SK-N-SH treated with all-trans-retinoic acid at 6 μM for 48 hours (cell line): ENCODE data around the gene MATN4.

Experiments
- ATAC-seq: fragments of 200-7000 bp; cut with Tn5 transposase; 3 replicates; pipeline ENCODE4 v1.9.1; 2020; ENCODE audit warnings: mild to moderate bottlenecking, moderate library complexity
- ARNTL ChIP-seq: fragments of 450-650 bp; formaldehyde crosslinking; IDR thresholded peaks from 2 replicates; pipeline ENCODE4 v1.5.0; 2020; ENCODE audit warnings: low read depth, mild to moderate bottlenecking, moderate library complexity, borderline replicate concordance
- BACH2 ChIP-seq: fragments of 250-450 bp; sonication (Bioruptor Pico); IDR thresholded peaks from 2 replicates; pipeline ENCODE4 v1.9.0; 2021; ENCODE audit warnings: mild to moderate bottlenecking, borderline replicate concordance
- CSDC2 ChIP-seq: fragments of 250-450 bp; sonication (Bioruptor Pico); IDR thresholded peaks from 2 replicates; pipeline ENCODE4 v1.5.0; 2020; ENCODE audit warnings: mild to moderate bottlenecking, moderate library complexity
- CSRNP3 ChIP-seq: fragments of 250-450 bp; sonication (Bioruptor Pico); IDR thresholded peaks from 2 replicates; pipeline ENCODE4 v1.5.1; 2021; ENCODE audit warnings: mild to moderate bottlenecking, moderate library complexity
- ESRRG ChIP-seq: fragments of 250-450 bp; sonication (Bioruptor Pico); IDR thresholded peaks from 2 replicates; pipeline ENCODE4 v1.6.1; 2021; ENCODE audit warnings: mild to moderate bottlenecking
- GLIS3 ChIP-seq: fragments of 250-450 bp; sonication (Bioruptor Pico); IDR thresholded peaks from 2 replicates; pipeline ENCODE4 v1.5.0; 2020; ENCODE audit warnings: mild to moderate bottlenecking, moderate library complexity
- ISL1 ChIP-seq: fragments of 250-450 bp; sonication (Bioruptor Pico); IDR thresholded peaks from 2 replicates; pipeline ENCODE4 v2.1.2; 2022; ENCODE audit warnings: mild to moderate bottlenecking, moderate library complexity
- OSR1 ChIP-seq: fragments of 250-450 bp; sonication (Bioruptor Pico); IDR thresholded peaks from 2 replicates; pipeline ENCODE4 v1.8.0; 2022; ENCODE audit warnings: moderate library complexity, mild to moderate bottlenecking, inconsistent platforms
- PATZ1 ChIP-seq: fragments of 250-450 bp; sonication (Bioruptor Pico); IDR thresholded peaks from 2 replicates; pipeline ENCODE4 v1.8.0; 2020; ENCODE audit warnings: mild to moderate bottlenecking, moderate library complexity, borderline replicate concordance
- PPARA ChIP-seq: fragments of 250-450 bp; sonication (Bioruptor Pico); IDR thresholded peaks from 2 replicates; pipeline ENCODE4 v1.5.0; 2020; ENCODE audit warnings: mild to moderate bottlenecking, borderline replicate concordance
- RARB ChIP-seq: fragments of 250-450 bp; sonication (Bioruptor Pico); IDR thresholded peaks from 2 replicates; pipeline ENCODE4 v1.8.0; 2021; ENCODE audit warnings: mild to moderate bottlenecking, moderate library complexity
- SNAI2 ChIP-seq: fragments of 250-450 bp; sonication (Bioruptor Pico); IDR thresholded peaks from 2 replicates; pipeline ENCODE4 v1.5.0; 2020; ENCODE audit warnings: mild to moderate bottlenecking, moderate library complexity
- TCF4 ChIP-seq: fragments of 250-450 bp; sonication (Bioruptor Pico); IDR thresholded peaks from 2 replicates; pipeline ENCODE4 v1.8.0; 2021; ENCODE audit warnings: mild to moderate bottlenecking, moderate library complexity, borderline replicate concordance
- ZC3H10 ChIP-seq: fragments of 250-450 bp; sonication (Bioruptor Pico); IDR thresholded peaks from 2 replicates; pipeline ENCODE4 v1.5.1; 2021; ENCODE audit warnings: mild to moderate bottlenecking, moderate library complexity
- ZFP3 ChIP-seq: fragments of 250-450 bp; sonication (Bioruptor Pico); IDR thresholded peaks from 2 replicates; pipeline ENCODE4 v1.5.0; 2020; ENCODE audit warnings: mild to moderate bottlenecking, moderate library complexity
- ZFP30 ChIP-seq: fragments of 450-650 bp; formaldehyde crosslinking; IDR thresholded peaks from 2 replicates; pipeline ENCODE4 v1.5.0; 2022; ENCODE audit warnings: mild to moderate bottlenecking, moderate library complexity
- ZNF565 ChIP-seq: fragments of 450-650 bp; formaldehyde crosslinking; conservative IDR thresholded peaks from 2 replicates; pipeline ENCODE4 v1.5.0; 2020; ENCODE audit warnings: low read depth, mild to moderate bottlenecking, moderate library complexity
- ZNF70 ChIP-seq: fragments of 450-650 bp; formaldehyde crosslinking; IDR thresholded peaks from 2 replicates; pipeline ENCODE4 v1.5.0; 2020; ENCODE audit warnings: mild to moderate bottlenecking, moderate library complexity
- ZNF8 ChIP-seq: fragments of 450-650 bp; formaldehyde crosslinking; IDR thresholded peaks from 2 replicates; pipeline ENCODE4 v1.5.0; 2020; ENCODE audit warnings: mild to moderate bottlenecking, moderate library complexity

Gene MATN4

GRCh38 chr20:45293041-45294002 is 14.8 kb downstream of the MATN4 start:
- peak; percentile 90 for ATAC-seq
- no peak for TF ChIP-seq SNAI2 (CRISPR knock-in tag)
- no peak for TF ChIP-seq ESRRG (CRISPR knock-in tag)
- TF ChIP-seq CSRNP3 (CRISPR knock-in tag): no peak

- TF ChIP-seq OSR1 (CRISPR knock-in tag) (no peak), CSRNP3 (CRISPR knock-in tag) (no peak), ZC3H10 (CRISPR knock-in tag) (no peak), ESRRG (CRISPR knock-in tag) (no peak), ISL1 (CRISPR knock-in tag) (no peak), TCF4 (CRISPR knock-in tag) (no peak), RARB (CRISPR knock-in tag) (no peak)
- ATAC-seq: no peak
Observed at GRCh38 chr20:45292343-45292742, 15.8 kb downstream of the MATN4 start.

GRCh38 chr20:45291526-45291925 is 16.6 kb downstream of the MATN4 start:
- no peak for ATAC-seq
- no peak for TF ChIP-seq ZNF70 (CRISPR knock-in tag)
- TF ChIP-seq ZNF8 (CRISPR knock-in tag): no peak
- TF ChIP-seq ARNTL (CRISPR knock-in tag): no peak
- TF ChIP-seq ISL1 (CRISPR knock-in tag): no peak
- no peak for TF ChIP-seq GLIS3 (CRISPR knock-in tag)
- TF ChIP-seq PATZ1 (CRISPR knock-in tag): no peak
- TF ChIP-seq SNAI2 (CRISPR knock-in tag): no peak
- TF ChIP-seq ZNF565: no peak
- no peak for TF ChIP-seq BACH2 (CRISPR knock-in tag)
- TF ChIP-seq ZFP30 (CRISPR knock-in tag): no peak
- no peak for TF ChIP-seq TCF4 (CRISPR knock-in tag)

- peak; percentile 81 for ATAC-seq
- no peak for TF ChIP-seq ZFP3 (CRISPR knock-in tag)
- TF ChIP-seq GLIS3 (CRISPR knock-in tag): no peak
- no peak for TF ChIP-seq PPARA
- TF ChIP-seq CSDC2 (CRISPR knock-in tag): no peak
- TF ChIP-seq ESRRG (CRISPR knock-in tag): no peak
- no peak for TF ChIP-seq ZNF70 (CRISPR knock-in tag)
- TF ChIP-seq CSRNP3 (CRISPR knock-in tag): no peak
- TF ChIP-seq BACH2 (CRISPR knock-in tag): no peak
- TF ChIP-seq OSR1 (CRISPR knock-in tag): no peak
- no peak for TF ChIP-seq ZNF8 (CRISPR knock-in tag)
Observed at GRCh38 chr20:45290677-45291355, 17.3 kb downstream of the MATN4 start.
